Adrenal gland (tissue), 5 donors: ENCODE measurements around the gene SRC.

Experiments used
- POLR2A ChIP-seq, 2 donors: fragments of 450-650 bp; IDR thresholded peaks; one replicate each; pipeline ENCODE4 v1.6.1; 2017; ENCODE audit warnings: antibody characterized with exemption in 2 of 2, mild to moderate bottlenecking in 2 of 2, moderate library complexity in 1 of 2
- TF ChIP-seq, protein P1 (sequence below), 6 experiments: fragments of 450-650 bp in 4 of 6; fragments of 200-600 bp in 2 of 6; sonication (generic) in 1 of 6; IDR thresholded peaks; 1 replicate in 5 of 6; 2 replicates in 1 of 6; pipeline versions ENCODE4 v1.5.1 to v1.8.0; 2016 to 2021; ENCODE audit warnings: antibody characterized with exemption in 6 of 6, mild to moderate bottlenecking in 2 of 6, moderate library complexity in 1 of 6
- donor health status: DM: no; HTN: no; CAD: no.

DNA sequence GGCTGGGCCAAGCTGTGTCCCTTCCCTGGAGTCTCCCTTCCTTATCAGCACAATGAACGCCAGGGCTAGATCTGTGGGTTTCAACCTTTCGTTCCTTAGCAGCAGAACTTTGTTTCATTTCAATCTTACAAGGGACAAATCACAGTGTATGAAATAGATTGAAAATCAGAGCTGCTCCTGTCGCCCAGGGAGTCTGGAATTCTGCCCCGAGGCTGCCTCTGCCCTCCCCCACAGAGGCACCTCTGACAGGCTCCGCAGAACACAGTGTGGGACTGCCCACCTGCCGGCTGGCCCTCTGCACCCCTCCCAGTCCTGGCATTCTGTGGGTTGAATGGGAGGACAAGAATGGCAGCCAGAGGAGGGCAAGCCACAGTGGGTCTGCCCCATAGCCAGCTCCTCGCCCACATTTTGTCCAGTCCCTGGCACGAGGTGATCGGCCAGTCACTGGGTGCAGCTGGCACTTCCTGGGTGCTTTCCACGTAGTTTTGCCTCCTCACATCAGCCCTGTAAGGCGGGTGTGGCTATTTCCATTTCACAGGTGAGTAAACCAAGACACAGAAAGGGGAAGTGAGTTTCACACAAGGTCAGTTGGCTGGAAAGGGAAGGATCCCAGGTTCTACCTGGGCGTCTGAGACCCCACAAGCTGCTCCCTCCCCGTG lies 30.4 kb upstream of the SRC start:
- TF ChIP-seq, protein P1, sequence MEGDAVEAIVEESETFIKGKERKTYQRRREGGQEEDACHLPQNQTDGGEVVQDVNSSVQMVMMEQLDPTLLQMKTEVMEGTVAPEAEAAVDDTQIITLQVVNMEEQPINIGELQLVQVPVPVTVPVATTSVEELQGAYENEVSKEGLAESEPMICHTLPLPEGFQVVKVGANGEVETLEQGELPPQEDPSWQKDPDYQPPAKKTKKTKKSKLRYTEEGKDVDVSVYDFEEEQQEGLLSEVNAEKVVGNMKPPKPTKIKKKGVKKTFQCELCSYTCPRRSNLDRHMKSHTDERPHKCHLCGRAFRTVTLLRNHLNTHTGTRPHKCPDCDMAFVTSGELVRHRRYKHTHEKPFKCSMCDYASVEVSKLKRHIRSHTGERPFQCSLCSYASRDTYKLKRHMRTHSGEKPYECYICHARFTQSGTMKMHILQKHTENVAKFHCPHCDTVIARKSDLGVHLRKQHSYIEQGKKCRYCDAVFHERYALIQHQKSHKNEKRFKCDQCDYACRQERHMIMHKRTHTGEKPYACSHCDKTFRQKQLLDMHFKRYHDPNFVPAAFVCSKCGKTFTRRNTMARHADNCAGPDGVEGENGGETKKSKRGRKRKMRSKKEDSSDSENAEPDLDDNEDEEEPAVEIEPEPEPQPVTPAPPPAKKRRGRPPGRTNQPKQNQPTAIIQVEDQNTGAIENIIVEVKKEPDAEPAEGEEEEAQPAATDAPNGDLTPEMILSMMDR (IDR thresholded peaks at IDR 0.05), result no peak
- no peak for TF ChIP-seq POLR2A (IDR thresholded peaks at IDR 0.05)
